NCI-H82 (cell line): ENCODE results near the gene NFU1.
"Not testable (repeated sequence)": the region's sequence is repeated elsewhere in the genome, so short reads cannot be mapped to it uniquely, and the experiment has no call there.

ENCODE experiments used
- DNase-seq: peaks from one replicate; lab custom pipeline; 2025; lab: John Stamatoyannopoulos, UW

Gene NFU1

GRCh38 chr2:69450735-69451416 lies 13.6 kb upstream of the NFU1 start:
- peak; percentile 36 for DNase-seq

- DNase-seq: no peak
Observed at GRCh38 chr2:69449906-69450305, 12.7 kb upstream of the NFU1 start.

- not testable (repeated sequence) for DNase-seq
Observed at GRCh38 chr2:69443673-69444072, 6.4 kb upstream of the NFU1 start.

- DNase-seq: not testable (repeated sequence)
Observed at GRCh38 chr2:69439499-69439898, 2.3 kb upstream of the NFU1 start.

- DNase-seq: no peak
Observed at GRCh38 chr2:69438580-69438979, 1.3 kb upstream of the NFU1 start.

- DNase-seq: no peak
Observed at GRCh38 chr2:69437751-69438154, 518 bp upstream of the NFU1 start.

GRCh38 chr2:69436596-69436937 lies 668 bp downstream of the NFU1 start:
- DNase-seq: no peak

- DNase-seq: no peak
Observed at GRCh38 chr2:69434753-69435152, 2.5 kb downstream of the NFU1 start.

- no peak for DNase-seq
Observed at GRCh38 chr2:69429491-69430183, 7.6 kb downstream of the NFU1 start.

- DNase-seq: no peak
Observed at GRCh38 chr2:69428981-69429380, 8.3 kb downstream of the NFU1 start.

- no peak for DNase-seq
Observed at GRCh38 chr2:69424419-69424818, 12.8 kb downstream of the NFU1 start.

- no peak for DNase-seq
Observed at GRCh38 chr2:69422198-69422597, 15.0 kb downstream of the NFU1 start.

GRCh38 chr2:69419111-69419510 lies 18.1 kb downstream of the NFU1 start:
- DNase-seq: not testable (repeated sequence)

GRCh38 chr2:69416147-69416546 lies 21.1 kb downstream of the NFU1 start:
- no peak for DNase-seq

GRCh38 chr2:69411120-69411519 lies 26.1 kb downstream of the NFU1 start:
- no peak for DNase-seq

- DNase-seq: no peak
Observed at GRCh38 chr2:69405306-69405705, 31.9 kb downstream of the NFU1 start.

- no peak for DNase-seq
Observed at GRCh38 chr2:69400121-69400520, 37.1 kb downstream of the NFU1 start.

- no peak for DNase-seq
Observed at GRCh38 chr2:69397234-69397633, 40.0 kb downstream of the NFU1 start.

- DNase-seq: no peak
Observed at GRCh38 chr2:69395866-69396265, 41.4 kb downstream of the NFU1 start.

GRCh38 chr2:69393963-69394362 lies 43.3 kb downstream of the NFU1 start:
- no peak for DNase-seq

GRCh38 chr2:69390471-69390870 lies 46.8 kb downstream of the NFU1 start:
- DNase-seq: no peak

- no peak for DNase-seq
Observed at GRCh38 chr2:69390001-69390400, 47.2 kb downstream of the NFU1 start.

GRCh38 chr2:69389271-69389670 lies 48.0 kb downstream of the NFU1 start:
- no peak for DNase-seq
